Epithelial cell of esophagus (primary cell): ENCODE results near the gene RGS3.
"Not testable (repeated sequence)": the region's sequence is repeated elsewhere in the genome, so short reads cannot be mapped to it uniquely, and the experiment has no call there.

Source experiments
- DNase-seq: peaks from one replicate; pipeline ENCODE4 v3.0.0; 2010; ENCODE audit warnings: low read depth
- H3K4me3 ChIP-seq: 2 replicates; pipeline ENCODE4 v1.5.1; 2011; ENCODE audit warnings: mild to moderate bottlenecking, low read length, control low read depth
- TF ChIP-seq, protein P1 (sequence below): IDR thresholded peaks from 2 replicates; pipeline ENCODE4 v1.5.1; 2011; ENCODE audit warnings: low read depth, mild to moderate bottlenecking, low read length, control low read depth, inconsistent platforms; ENCODE audit not compliant: insufficient read depth; ENCODE audit errors: missing control alignments

Gene RGS3

DNA sequence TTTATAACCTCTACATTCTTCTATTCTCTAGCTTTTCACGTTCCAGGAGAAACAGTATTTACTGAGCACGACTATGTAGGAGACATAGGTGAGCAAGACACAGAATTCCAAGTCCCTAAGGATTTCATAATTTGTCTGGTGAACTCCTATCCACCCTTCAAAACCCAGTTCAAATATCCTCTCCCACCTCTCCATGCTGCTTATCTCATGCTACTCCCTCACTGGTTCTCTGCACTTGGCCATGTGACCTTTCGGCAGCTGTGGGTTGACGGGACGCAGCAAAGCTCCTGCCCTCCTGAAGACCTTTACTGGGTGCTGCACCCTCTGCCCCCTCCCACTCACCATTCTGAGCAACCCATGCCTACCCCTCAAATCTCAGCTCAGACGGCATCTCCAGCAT, 173.2 kb downstream of the RGS3 start:
- TF ChIP-seq, protein P1, sequence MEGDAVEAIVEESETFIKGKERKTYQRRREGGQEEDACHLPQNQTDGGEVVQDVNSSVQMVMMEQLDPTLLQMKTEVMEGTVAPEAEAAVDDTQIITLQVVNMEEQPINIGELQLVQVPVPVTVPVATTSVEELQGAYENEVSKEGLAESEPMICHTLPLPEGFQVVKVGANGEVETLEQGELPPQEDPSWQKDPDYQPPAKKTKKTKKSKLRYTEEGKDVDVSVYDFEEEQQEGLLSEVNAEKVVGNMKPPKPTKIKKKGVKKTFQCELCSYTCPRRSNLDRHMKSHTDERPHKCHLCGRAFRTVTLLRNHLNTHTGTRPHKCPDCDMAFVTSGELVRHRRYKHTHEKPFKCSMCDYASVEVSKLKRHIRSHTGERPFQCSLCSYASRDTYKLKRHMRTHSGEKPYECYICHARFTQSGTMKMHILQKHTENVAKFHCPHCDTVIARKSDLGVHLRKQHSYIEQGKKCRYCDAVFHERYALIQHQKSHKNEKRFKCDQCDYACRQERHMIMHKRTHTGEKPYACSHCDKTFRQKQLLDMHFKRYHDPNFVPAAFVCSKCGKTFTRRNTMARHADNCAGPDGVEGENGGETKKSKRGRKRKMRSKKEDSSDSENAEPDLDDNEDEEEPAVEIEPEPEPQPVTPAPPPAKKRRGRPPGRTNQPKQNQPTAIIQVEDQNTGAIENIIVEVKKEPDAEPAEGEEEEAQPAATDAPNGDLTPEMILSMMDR, result no peak
- DNase-seq, result no peak
- no peak overlapping the region for H3K4me3 ChIP-seq

DNA sequence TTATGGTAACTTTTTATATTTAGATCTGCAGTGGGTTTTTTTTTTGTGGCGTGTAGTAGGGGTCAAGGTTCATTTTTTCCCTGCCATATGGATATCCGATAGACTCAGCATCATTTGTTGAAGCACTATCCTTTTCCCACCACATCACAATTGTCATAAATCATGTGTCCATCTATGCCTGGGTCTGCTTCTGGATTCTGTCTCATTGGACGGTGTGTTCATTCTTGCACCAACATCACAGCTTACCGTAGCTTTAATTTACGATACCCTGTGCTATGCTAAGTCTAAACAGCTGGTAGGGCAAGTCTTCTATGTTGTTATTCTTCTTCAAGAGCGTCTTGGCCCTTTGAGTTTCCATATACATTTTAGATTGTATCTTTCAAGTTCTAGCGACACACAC, 175.0 kb downstream of the RGS3 start:
- TF ChIP-seq, protein P1, result no peak
- no peak overlapping the region for H3K4me3 ChIP-seq
- DNase-seq, result no peak

DNA sequence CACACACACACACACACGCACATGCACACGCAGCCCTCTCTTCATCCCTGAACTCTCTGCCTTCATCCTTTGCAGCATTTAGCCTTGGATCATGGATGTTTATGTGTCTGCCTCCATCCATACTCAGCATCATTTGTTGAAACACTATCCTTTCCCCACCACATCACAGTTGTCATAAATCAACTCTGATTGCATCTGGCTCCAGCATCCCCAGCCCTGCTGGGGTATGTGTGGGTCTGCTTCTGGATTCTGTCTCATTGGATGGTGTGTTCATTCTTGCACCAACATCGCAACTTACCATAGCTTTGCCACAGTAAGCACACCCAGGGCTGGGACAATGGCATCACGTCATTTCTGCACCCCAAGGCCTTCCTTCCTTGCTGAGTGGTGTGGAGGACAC, 175.4 kb downstream of the RGS3 start:
- H3K4me3 ChIP-seq, result no peak overlapping the region
- no peak for DNase-seq
- TF ChIP-seq, protein P1, result no peak

DNA sequence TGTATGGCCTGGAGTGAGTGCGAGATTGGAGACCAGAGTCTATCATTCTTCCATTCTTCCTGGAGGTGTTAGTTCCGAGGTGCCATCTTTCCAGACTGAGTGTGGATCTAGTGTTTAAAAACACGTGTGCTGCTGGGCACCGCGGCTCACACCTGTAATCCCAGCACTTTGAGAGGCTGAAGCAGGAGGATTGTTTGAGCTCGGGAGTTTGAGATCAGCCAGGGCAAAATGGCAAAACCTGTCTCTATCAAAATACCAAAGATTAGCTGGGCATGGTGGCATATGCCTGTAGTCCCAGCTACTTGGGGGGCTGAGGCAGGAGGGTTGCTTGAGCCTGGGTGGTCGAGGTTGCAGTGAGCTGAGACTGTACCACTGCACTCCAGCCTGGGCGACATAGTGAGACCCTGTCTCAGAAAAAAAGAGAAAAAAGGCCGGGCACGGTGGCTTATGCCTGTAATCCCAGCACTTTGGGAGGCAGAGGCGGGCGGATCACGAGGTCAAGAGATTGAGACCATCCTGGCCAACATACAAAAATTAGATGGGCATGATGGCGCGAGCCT, 176.0 kb downstream of the RGS3 start:
- DNase-seq, H3K4me3 ChIP-seq: not testable (repeated sequence)

DNA sequence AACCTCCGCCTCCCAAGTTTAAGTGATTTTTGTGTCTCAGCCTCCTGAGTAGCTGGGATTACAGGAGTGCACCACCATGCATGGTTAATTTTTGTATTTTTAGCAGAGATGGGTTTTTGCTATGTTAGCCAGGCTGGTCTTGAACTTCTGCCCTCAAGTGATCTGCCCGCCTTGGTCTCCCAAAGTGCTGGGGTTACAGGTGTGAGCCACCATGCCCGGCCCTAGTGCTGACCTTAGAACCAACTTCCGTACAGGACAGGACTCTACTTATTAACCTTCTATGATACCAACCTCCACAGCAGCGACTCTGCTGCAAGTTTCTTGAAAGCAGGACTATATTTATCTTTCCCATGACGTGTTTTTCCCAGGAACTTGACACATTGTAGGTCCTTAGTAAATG, 176.9 kb downstream of the RGS3 start:
- TF ChIP-seq, protein P1, result no peak
- no peak overlapping the region for H3K4me3 ChIP-seq

DNA sequence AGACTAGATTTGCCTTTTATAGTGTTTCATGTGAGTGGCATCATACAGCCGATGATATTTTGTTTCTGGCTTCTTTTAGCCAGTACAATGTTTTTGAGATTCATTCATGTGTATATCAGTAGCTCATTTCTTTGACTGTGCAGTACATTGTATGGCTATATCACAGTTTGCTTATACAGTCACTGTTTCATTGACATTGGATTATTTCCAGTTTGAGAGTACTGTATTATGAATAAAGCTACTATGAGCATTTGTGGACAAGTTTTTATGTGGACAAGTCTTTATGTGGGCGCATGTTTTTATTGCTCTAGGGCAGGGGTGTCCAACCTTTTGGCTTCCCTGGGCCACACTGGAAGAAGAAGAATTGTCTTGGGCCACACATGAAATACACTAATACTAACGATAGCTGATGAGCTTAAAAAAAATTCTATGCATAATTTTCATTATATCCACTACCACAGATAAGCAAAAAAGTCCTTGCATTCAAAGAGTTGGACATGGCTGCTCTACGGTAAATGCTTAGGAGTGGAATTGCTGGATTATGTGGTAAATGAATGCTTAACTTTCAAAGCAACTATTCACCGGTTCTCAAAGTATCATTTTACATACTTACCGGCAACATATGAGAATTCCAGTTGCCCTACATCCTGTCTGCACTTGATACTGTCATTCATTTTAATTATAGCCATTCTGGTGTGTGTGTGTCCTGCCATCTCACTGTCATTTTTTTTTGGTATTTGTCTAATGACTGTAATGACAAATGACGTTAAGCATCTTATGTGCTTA, 177.8 kb downstream of the RGS3 start:
- no peak overlapping the region for H3K4me3 ChIP-seq
- no peak for DNase-seq

More for the DNA sequence above, 176.9 kb downstream of the RGS3 start:
- no peak for DNase-seq

DNA sequence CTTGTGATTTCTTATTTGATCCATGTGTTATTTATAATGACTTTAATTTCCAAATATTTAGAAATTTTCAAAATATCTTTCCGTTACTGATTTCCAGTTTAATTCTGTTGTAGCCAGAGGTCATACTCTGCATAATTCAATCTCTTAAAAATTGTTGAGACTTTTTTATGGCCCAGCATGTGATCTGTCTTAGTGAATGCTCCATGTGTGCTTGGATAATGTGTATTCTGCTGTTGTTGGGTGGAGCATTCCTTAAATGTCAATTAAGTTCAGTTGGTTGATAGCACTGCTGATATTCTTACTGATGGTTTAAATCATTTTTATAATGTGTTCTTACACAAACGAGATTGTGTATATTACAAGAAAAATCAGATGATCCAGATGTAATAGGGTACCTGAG, 180.8 kb downstream of the RGS3 start:
- DNase-seq, result no peak
- no peak overlapping the region for H3K4me3 ChIP-seq
- TF ChIP-seq, protein P1, result no peak

More for the DNA sequence above, 177.8 kb downstream of the RGS3 start:
- TF ChIP-seq, protein P1, result no peak
